GM19438 (cell line): ENCODE measurements around the gene DCBLD1.

ENCODE experiments used
- ATAC-seq: cut with Tn5 transposase; IDR thresholded peaks from one replicate; pipeline ENCODE4 v1.9.1; 2021; ENCODE audit warnings: low read depth; ENCODE audit not compliant: unreplicated experiment

Gene DCBLD1

DNA sequence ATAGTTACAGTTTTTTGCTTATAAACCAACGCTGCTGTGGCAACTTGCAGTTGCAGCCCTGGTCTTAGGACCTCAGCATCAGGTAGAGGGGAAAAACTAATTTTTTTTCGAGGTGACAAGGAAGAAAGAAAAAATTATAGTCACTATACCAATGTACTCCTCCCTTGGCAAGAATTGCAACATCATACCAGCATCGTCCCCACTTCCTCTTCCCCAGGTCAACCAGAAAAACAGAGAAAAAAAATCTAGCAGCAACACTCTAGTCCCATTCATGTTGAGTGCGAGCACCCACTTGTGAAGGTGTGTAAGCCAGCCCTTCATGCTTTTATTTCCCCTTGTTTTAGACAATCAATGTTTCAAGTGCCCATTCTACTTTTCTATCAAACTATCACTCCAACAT is 13.1 kb upstream of the DCBLD1 start:
- no peak for ATAC-seq

GRCh38 chr6:117469791-117470190 is 12.7 kb upstream of the DCBLD1 start:
- ATAC-seq, result no peak

DNA sequence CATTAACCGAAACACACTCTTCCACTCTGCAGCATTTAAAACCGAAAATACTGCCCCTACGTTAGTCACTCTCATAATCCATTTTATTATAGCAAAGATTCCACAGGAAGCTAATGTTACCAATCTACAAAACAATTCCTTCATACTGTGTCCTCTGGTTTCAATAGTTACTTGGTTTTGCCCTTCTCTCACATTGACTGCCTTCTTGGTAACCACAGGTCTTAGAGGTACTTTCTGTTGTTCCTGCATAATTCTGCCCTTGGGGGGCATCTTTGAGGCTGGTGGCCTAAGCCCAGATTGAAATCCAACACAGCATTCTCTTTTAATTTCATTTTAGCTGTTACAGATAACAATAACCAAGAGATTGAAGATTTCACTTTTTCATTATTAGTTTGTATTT is 9.8 kb upstream of the DCBLD1 start:
- ATAC-seq, result no peak

DNA sequence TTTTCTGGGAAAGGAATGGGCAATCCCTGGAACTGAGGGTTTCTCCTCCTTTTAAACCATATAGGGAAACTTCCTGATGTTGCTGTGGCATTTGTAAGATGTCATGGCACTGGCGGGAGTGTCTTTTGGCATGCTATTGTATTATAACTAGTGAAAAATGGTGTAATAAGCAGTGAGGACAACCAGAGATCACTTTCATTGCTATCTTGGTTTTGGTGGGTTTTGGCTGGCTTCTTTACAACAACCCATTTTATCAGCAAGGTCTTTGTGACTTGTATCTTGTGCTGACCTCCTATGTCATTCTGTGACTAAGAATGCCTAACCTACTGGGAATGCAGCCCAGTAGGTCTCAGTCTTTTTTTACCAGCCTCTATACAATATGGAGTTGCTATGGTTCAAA is 9.1 kb upstream of the DCBLD1 start:
- no peak for ATAC-seq

- no peak for ATAC-seq
These were observed 4.3 kb upstream of the DCBLD1 start for GRCh38 chr6:117477988-117478852.

DNA sequence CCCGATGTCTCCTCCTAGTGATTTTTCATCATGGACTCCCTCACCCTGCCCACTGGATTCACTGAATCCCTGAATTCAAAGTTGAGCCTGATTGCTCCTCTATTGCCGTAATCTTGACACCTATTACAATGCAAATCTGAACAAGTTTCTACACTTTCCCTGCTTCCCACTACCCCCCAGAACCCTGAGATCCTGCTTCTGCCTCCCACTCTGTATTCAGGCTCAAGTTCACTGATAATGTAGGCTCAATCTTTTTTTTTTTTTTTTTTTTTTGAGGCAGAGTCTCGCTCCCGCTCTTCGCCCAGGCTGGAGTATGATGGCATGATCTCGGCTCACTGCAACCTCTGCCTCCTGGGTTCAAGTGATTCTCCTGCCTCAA is 3.6 kb upstream of the DCBLD1 start:
- ATAC-seq, result no peak

DNA sequence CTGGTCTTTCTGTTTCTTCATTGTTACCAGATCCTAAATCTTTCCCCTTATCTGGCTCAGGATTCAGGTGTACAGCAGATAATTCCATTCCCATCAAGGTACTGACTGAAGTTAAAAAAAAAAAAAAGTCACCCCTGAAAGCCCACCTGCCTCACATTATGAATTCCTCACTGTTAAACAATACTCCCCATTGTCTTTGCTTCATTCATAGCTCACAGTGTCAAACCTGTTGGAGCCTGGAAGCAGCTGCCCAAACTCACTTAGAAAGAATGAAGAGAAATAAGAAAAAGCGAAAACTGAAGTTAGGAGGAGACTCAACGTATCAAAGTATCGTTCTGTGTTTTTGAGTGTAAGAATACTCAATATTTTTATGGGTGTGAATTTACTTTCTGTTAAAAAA is 1.8 kb upstream of the DCBLD1 start:
- ATAC-seq, result no peak

DNA sequence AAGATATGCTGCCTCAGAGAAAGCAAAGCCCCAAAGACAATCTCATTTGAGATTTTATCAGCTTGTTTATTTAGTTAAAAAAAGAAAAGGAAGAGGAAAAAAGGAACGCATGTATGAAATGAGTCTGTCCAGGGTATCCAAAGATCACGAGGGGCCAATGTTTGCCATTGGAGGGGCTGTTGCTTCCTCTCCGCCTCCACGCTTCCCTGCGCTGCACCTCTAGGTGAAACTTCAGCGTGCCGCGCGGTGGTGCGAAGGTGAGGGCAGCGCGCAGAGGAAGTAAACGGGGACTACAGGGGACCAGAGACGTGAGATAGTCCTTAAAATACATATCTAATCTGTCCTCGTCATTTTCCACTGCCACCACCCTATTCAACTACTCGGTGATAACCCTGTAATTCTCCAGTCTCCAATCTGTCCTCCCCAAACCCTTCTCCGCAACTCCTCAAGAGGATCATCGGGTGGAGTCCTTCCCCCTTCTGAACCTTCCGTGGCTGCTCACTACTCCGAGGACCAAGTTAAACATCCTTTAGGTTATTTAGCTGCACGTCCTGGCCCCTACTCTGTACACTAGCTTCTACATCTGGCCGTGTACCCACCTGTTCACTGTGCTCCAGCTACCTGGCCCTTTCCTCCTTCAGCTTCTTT is 1.1 kb upstream of the DCBLD1 start:
- ATAC-seq, result no peak

- ATAC-seq, result no peak
These were observed 591 bp upstream of the DCBLD1 start for GRCh38 chr6:117481926-117482239.

- ATAC-seq, result peak; percentile 27
These were observed 650 bp downstream of the DCBLD1 start for GRCh38 chr6:117483004-117483644.

GRCh38 chr6:117483645-117484016 is 1.2 kb downstream of the DCBLD1 start:
- ATAC-seq, result no peak

GRCh38 chr6:117484052-117484646 is 1.7 kb downstream of the DCBLD1 start:
- ATAC-seq, result no peak

- ATAC-seq, result no peak
These were observed 3.0 kb downstream of the DCBLD1 start for GRCh38 chr6:117485433-117485832.

- no peak for ATAC-seq
These were observed 5.3 kb downstream of the DCBLD1 start for GRCh38 chr6:117487821-117488220.

DNA sequence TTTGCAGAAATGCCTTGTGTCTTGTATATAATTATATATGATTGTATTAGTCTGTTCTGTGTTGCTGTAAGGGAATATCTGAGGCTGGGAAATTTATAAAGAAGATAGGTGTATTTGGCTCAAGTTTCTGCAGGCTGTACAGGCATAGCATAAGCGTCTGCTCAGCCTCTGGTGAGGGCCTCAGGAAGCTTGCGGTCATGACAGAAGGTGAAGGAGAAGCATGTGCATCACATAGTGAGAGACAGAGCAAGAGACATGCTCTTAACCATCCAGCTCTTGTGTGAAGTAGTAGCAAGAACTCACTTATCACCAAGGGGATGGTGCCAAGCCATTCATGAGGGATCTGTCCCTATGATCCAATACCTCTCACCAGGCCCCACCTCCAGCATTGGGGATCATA is 6.5 kb downstream of the DCBLD1 start:
- ATAC-seq, result no peak

GRCh38 chr6:117491916-117492315 is 9.4 kb downstream of the DCBLD1 start:
- ATAC-seq, result no peak

- no peak for ATAC-seq
These were observed 11.0 kb downstream of the DCBLD1 start for GRCh38 chr6:117493470-117493869.

DNA sequence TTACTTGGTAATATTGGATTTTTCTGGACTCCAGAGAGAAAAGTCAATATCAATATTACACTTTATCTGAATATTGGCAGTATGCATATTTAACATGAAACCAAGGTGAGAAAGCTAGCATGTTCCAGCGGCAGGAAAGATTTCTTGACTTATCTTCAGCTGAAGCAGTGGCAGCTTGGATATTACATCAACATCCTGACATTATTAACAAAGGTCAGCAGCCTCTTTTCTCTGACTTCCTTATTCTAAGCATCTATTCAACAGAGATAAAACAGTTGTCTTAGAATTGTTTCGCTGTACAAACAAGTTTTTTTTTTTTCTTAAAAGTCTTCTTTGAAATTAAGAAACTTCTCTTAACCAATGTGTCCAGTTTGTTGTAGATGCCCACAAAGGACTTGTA is 11.8 kb downstream of the DCBLD1 start:
- no peak for ATAC-seq

GRCh38 chr6:117494694-117495318 is 12.3 kb downstream of the DCBLD1 start:
- ATAC-seq, result no peak

- no peak for ATAC-seq
These were observed 13.0 kb downstream of the DCBLD1 start for GRCh38 chr6:117495425-117495824.

- no peak for ATAC-seq
These were observed 13.4 kb downstream of the DCBLD1 start for GRCh38 chr6:117495869-117496268.
